ACC112 (cell line): Measurements from ENCODE around the gene WNK2.
"Not testable (repeated sequence)": the region's sequence is repeated elsewhere in the genome, so short reads cannot be mapped to it uniquely, and the experiment has no call there.

Experiments
- H2AFZ ChIP-seq: fragments of 200-600 bp; sonication (generic); one replicate; pipeline ENCODE4 v1.6.0; 2017; ENCODE audit warnings: antibody characterized with exemption, low read length; ENCODE audit not compliant: unreplicated experiment
- H3K27ac ChIP-seq: fragments of 200-600 bp; sonication (generic); 2 replicates; pipeline ENCODE4 v1.5.1; 2014; ENCODE audit warnings: low read depth, mild to moderate bottlenecking, antibody characterized with exemption, low read length, moderate library complexity
- H3K27me3 ChIP-seq: fragments of 200-600 bp; sonication (generic); 2 replicates; pipeline ENCODE4 v1.6.1; 2014; ENCODE audit warnings: mild to moderate bottlenecking, antibody characterized with exemption, low read length, moderate library complexity, mixed read lengths; ENCODE audit not compliant: insufficient read depth
- H3K36me3 ChIP-seq: fragments of 200-600 bp; sonication (generic); 2 replicates; pipeline ENCODE4 v1.6.1; 2016; ENCODE audit warnings: mild to moderate bottlenecking, antibody characterized with exemption, low read length, moderate library complexity, mixed read lengths; ENCODE audit not compliant: insufficient read depth
- H3K4me1 ChIP-seq: fragments of 200-600 bp; sonication (generic); one replicate; pipeline ENCODE4 v1.6.1; 2016; ENCODE audit warnings: low read length, mixed read lengths; ENCODE audit not compliant: insufficient read depth, unreplicated experiment, control insufficient read depth
- H3K4me3 ChIP-seq: fragments of 200-600 bp; sonication (generic); 2 replicates; pipeline ENCODE4 v1.5.1; 2014; ENCODE audit warnings: mild to moderate bottlenecking, low read depth, low read length
- H3K79me2 ChIP-seq: fragments of 200-600 bp; sonication (generic); one replicate; pipeline ENCODE4 v1.6.0; 2016; ENCODE audit warnings: low read length; ENCODE audit not compliant: control insufficient read depth, unreplicated experiment, insufficient read depth

WNK2 gene

DNA sequence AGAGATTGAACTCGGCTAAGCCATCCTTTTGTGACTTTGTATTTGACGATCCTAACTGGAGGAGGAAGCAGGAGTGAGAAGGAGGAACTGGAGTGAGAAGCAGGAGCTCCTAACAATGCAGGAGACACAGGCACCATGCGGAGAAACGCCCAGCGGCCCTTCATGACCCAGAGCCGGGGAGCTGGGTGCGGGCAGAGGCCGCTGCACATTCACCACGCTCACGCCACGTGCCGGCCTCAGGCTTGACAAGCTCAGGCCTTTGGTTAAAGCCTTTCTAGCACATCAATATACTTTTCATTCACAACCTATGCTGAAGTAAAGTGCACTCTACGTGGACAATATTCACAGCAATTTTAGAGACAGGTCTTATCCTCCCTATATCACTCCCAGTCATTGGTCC lies 142.7 kb downstream of the WNK2 start:
- Histone ChIP-seq H3K79me2 (no peaks in the 10 kb centered on the region), H3K36me3 (no peaks in the 10 kb centered on the region), H3K27ac (no peak overlapping the region), H3K4me3 (no peak overlapping the region), H3K27me3 (peaks cover 17% of the 10 kb centered on the region), H2AFZ (no peak overlapping the region), H3K4me1 (no peaks in the 10 kb centered on the region)

DNA sequence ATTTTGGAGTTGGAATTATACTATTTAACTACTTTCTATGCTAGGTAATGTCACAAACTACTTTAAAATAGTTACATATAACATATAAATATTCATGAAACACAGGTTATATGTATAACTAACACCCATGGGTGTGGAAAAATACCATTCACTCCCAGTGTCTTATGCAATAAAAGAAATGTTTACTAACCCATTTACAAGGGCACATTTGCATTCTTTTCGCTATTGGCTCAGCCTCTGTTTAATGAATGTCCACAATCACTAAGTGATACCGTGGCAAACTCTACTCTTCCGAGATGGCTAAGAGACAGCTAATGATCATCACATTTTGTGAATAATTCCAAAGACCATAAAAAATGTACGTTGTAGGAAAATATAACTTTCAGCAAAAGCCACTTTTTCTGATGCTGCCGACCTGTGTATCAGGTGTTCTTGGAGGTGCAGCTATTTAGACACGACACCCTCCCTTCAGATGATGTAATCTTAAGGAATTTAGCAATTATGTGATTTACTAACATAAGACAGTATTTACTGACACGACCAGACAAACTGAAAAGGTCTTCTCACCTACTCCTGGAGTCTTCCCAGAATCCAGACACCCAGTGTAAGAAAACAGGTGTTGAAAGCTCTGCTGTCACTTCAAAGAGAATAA lies 145.8 kb downstream of the WNK2 start:
- Histone ChIP-seq H2AFZ (no peak overlapping the region), H3K36me3 (no peaks in the 10 kb centered on the region), H3K27me3 (peaks cover 35% of the 10 kb centered on the region), H3K79me2 (no peaks in the 10 kb centered on the region), H3K4me3 (no peak overlapping the region), H3K4me1 (no peaks in the 10 kb centered on the region), H3K27ac (no peak overlapping the region)

DNA sequence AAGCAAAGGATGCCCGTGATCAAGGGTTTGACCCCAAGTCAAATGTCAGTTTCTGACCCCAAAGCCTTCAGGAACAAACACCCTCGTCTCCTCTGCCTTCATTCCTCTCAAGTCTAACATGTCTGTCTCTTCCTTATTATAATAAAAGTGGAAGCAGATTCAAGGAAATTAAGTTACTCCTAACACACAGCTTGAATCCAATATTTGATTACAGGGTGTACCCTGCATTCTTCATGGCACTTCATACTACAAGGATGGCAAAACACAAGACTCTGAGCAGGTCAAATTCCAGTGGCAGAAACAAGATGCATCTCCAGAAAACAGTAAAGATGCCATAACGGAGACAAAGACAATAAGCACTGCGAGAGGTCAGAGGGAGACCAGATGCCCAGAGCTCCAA lies 148.4 kb downstream of the WNK2 start:
- Histone ChIP-seq H3K36me3 (no peaks in the 10 kb centered on the region), H3K79me2 (no peaks in the 10 kb centered on the region), H3K27ac (no peak overlapping the region), H3K27me3 (peaks cover 42% of the 10 kb centered on the region), H3K4me1 (no peaks in the 10 kb centered on the region), H2AFZ (no peak overlapping the region), H3K4me3 (no peak overlapping the region)

DNA sequence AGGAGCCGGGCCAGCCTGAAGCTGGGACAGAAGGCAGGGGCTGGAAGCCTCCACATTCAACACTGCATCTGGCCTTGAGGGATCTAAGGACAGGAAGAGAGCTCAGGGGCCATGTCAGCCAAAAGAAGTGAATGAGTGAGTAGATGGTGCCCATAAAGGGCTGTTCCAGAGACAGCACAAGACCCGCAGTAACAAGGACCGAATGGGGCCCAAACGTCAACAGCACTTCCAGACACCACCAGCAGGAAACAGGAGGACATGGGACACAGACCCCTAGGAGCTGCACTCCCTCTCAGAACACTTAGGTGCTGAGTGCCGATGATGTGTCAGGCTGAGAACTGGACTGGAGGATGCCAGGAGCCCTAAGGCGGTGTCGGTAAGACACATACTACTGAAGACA lies 152.8 kb downstream of the WNK2 start:
- H3K27me3 ChIP-seq: peaks cover 38% of the 10 kb centered on the region

DNA sequence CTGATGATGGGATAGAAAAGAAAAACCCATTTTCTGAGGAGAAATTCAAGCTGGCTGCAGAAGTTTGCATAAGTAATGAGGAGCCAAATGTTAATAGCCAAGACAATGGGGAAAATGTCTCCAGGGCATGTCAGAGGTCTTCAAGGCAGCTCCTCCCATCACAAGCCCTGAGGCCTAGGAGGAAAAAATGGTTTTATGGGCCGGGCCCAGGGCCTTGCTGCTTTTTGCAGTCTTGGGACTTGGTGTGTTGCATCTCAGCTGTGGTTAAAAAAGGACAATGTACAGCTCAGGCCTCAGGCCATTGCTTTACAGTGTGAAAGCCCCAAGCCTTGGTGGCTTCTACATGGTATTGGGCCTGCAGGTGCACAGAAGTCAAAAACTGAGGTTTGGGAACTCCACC lies 154.3 kb downstream of the WNK2 start:
- not testable (repeated sequence) for H3K4me1 ChIP-seq, H3K27ac ChIP-seq, H2AFZ ChIP-seq, H3K36me3 ChIP-seq, H3K79me2 ChIP-seq, H3K4me3 ChIP-seq
- H3K27me3 ChIP-seq: peaks cover 26% of the 10 kb centered on the region; the same call in 1 of the 2 replicates

More for the DNA sequence above, 152.8 kb downstream of the WNK2 start:
- Histone ChIP-seq H3K79me2 (no peaks in the 10 kb centered on the region), H3K36me3 (no peaks in the 10 kb centered on the region), H3K27ac (no peak overlapping the region), H2AFZ (no peak overlapping the region), H3K4me1 (no peaks in the 10 kb centered on the region), H3K4me3 (no peak overlapping the region)

DNA sequence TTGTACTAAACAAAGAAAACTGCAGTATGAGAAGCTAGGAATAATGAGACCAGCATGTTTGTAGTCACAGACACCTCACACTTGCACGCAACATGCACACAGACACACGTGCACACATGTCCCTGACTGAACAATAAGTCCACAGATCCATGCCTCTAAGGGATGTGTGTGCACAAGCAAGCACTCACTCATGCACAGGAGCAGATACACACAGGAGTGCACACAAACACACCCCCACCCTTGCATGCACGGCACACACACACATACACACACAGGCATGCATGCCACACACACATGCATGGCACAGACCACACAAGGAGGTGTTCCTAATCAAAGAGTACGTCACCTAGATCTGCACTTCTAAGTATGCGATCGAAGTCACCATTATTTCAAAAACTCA lies 156.2 kb downstream of the WNK2 start:
- no peaks in the 10 kb centered on the region for H3K79me2 ChIP-seq
- H2AFZ ChIP-seq: no peak overlapping the region
- H3K4me1 ChIP-seq: no peaks in the 10 kb centered on the region
- no peak overlapping the region for H3K4me3 ChIP-seq
- no peaks in the 10 kb centered on the region for H3K36me3 ChIP-seq
- no peak overlapping the region for H3K27ac ChIP-seq
- peaks cover 26% of the 10 kb centered on the region; the same call in 1 of the 2 replicates for H3K27me3 ChIP-seq

DNA sequence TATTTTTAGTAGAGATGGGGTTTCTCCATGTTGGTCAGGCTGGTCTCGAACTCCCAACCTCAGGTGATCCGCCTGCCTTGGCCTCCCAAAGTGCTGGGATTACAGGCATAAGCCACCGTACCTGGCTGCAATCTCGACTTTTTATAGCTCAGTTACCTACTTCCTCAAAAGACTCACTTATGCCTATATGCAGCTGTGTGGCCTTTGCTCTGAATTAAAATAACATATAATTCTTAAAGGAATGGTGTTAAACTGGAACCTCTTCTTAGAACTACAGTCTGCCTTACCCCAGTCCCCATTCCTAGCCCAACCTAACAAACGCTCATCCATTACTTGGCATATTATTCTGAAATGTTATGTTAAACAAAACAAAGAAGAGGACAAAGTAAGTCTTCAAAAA lies 157.9 kb downstream of the WNK2 start:
- H3K27me3 ChIP-seq: peaks cover 39% of the 10 kb centered on the region
- not testable (repeated sequence) for H3K27ac ChIP-seq, H3K79me2 ChIP-seq, H2AFZ ChIP-seq, H3K36me3 ChIP-seq, H3K4me3 ChIP-seq, H3K4me1 ChIP-seq

DNA sequence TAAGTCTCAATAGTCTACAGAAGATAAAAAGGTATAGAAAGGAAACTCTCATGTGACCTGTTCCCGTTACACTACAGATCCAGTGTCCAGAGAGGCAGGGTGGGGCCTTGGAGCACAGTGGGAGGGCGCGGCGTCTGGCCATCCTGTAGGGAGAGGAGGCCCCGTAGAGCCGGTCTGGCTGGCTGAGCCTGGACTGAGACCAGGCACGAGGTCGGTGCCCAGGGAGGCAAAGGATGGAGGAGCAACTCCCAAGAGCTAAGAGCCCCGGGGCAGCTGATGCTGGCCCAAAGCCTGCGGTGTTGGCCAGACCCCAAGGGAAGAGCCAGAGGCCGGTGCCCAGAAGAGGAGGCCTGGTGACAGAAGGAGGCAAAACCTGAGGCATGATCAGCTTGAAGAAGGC lies 158.5 kb downstream of the WNK2 start:
- H3K79me2 ChIP-seq, H3K27ac ChIP-seq, H3K36me3 ChIP-seq, H3K4me1 ChIP-seq, H2AFZ ChIP-seq, H3K4me3 ChIP-seq: not testable (repeated sequence)
- peaks cover 39% of the 10 kb centered on the region for H3K27me3 ChIP-seq

DNA sequence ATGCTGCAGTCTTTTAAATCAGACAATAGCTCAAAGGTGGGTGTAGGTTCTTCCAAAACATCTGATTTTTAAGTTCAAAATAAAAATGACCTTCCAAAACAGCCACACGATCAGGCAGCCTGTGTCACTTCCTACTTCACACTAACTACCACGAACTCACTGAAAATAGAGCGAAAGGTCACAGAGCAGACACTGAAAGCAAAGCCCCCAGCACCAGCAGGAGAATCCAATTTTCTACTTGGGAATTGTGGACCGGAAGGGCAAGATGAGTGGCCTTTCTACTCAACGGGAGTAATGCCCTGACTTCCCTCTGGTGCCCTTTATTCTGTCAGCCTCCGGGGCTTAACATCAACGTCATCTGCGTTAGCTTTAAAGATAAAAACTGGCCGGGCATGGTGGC lies 159.7 kb downstream of the WNK2 start:
- Histone ChIP-seq H2AFZ (no peak overlapping the region), H3K79me2 (no peaks in the 10 kb centered on the region), H3K36me3 (no peaks in the 10 kb centered on the region), H3K27me3 (peaks cover 38% of the 10 kb centered on the region), H3K27ac (no peak overlapping the region), H3K4me1 (no peaks in the 10 kb centered on the region), H3K4me3 (no peak overlapping the region)

DNA sequence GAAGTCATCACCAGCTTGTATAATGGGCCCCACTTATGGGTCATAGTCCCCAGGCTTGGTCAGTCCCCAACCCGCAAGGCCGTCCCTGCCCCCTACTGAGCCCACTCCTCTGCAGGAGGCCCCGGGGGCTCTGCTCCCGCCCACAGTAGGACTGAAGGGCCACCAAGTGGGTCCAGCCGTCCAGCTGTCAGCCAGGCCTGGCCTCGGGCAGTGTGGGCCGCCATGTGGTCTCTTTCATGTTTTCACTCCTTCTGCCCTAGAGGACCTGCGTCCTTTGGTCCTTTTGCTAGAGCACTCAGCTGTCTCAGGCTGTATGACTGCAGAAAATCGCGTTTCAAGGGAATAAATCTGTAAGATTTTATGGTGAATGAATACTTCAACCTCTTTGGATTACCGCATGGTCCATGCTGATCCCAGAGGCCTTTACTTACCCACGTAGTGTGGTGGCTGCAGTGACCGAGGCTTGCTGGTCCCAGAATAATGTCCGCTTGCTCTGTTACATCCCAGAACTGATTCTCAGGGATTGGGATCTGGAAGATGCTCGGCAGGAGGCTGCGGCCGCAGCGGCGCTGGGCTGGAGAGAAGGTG lies 161.8 kb downstream of the WNK2 start:
- H3K36me3 ChIP-seq: no peaks in the 10 kb centered on the region
- no peaks in the 10 kb centered on the region for H3K79me2 ChIP-seq
- H3K27me3 ChIP-seq: peaks cover 31% of the 10 kb centered on the region
- no peak overlapping the region for H2AFZ ChIP-seq
- H3K4me1 ChIP-seq: no peaks in the 10 kb centered on the region
- no peak overlapping the region for H3K27ac ChIP-seq
- H3K4me3 ChIP-seq: peak overlapping the region; percentile 72
